HL-60 (cell line): ENCODE measurements around the gene FBN2.

ENCODE experiments used
- CTCF ChIP-seq: IDR thresholded peaks from one replicate; pipeline ENCODE4 v1.5.1; 2011; ENCODE audit warnings: low read length, control low read depth, inconsistent platforms; ENCODE audit not compliant: insufficient read depth
- POLR2AphosphoS5 ChIP-seq: IDR thresholded peaks from 2 replicates; pipeline ENCODE4 v1.6.1; 2012; ENCODE audit warnings: low read depth
- REST ChIP-seq: IDR thresholded peaks from 2 replicates; pipeline ENCODE4 v1.6.1; 2012; ENCODE audit warnings: low read depth; ENCODE audit not compliant: insufficient replicate concordance

GRCh38 chr5:128216860-128217531 is 321.0 kb downstream of the FBN2 start:
- no peak for TF ChIP-seq CTCF
- TF ChIP-seq POLR2AphosphoS5, result no peak
- TF ChIP-seq REST, result no peak
